KBM-7 (cell line): ENCODE measurements around the gene GPR17.
A peak's percentile ranks its signal among the peaks of the same experiment; 100 is the strongest.

ENCODE experiments used
- DNase-seq: peaks from one replicate; pipeline ENCODE4 v3.0.0-alpha.2; 2015
- in situ Hi-C: fragments of 300-500 bp; cut with MboI; formaldehyde crosslinking; loops from 2 replicates; pipeline ENCODE4 v1.14.3; 2020; ENCODE audit warnings: low sequenced_read_pairs, low pct_unique_long_range_greater_than_20kb, mixed read lengths

The GPR17 gene

GRCh38 chr2:127637725-127638252 lies 8.2 kb upstream of the GPR17 start:
- in situ Hi-C loops, result no loop called here
- DNase-seq, result peak; percentile 62

DNA sequence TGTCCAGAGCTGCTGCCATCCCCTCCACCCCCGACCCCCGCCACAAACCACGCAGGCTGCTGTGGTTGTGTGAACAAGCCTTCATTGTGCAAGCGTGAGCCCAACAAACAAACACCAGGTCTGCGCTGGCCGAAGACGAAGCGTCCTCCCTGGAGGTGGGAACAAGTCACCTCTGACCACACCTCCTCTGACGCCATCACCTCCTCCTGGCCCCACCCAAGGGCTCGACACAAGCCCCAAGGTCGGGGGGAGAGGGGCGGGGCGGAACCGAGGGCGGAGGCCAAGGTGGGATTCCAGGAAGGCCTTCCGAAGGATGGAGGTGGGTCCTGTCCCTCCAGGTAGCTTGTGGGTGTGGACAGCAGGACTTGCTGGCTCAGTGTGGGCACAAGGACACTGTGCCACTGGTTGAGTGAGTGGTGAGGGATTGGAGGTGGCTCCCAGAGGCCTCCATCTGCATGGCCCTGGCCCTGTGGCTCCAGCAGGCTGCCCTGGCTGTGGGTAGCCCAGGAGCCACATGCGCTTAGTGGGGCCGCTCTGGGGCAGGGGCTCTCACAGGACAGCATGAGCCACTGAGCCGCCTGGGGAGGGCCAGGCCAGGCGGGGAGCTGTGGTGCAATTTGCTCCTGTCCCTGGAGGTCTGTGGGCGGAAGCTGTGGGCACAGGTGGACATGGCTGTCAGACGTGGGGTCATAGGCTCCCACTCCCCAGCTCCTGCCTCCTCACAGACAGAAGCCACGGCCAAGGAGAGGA lies 7.4 kb upstream of the GPR17 start:
- no peak for DNase-seq
- in situ Hi-C loops, result no loop called here

GRCh38 chr2:127639111-127639474 lies 6.9 kb upstream of the GPR17 start:
- in situ Hi-C loops, result no loop called here
- no peak for DNase-seq

DNA sequence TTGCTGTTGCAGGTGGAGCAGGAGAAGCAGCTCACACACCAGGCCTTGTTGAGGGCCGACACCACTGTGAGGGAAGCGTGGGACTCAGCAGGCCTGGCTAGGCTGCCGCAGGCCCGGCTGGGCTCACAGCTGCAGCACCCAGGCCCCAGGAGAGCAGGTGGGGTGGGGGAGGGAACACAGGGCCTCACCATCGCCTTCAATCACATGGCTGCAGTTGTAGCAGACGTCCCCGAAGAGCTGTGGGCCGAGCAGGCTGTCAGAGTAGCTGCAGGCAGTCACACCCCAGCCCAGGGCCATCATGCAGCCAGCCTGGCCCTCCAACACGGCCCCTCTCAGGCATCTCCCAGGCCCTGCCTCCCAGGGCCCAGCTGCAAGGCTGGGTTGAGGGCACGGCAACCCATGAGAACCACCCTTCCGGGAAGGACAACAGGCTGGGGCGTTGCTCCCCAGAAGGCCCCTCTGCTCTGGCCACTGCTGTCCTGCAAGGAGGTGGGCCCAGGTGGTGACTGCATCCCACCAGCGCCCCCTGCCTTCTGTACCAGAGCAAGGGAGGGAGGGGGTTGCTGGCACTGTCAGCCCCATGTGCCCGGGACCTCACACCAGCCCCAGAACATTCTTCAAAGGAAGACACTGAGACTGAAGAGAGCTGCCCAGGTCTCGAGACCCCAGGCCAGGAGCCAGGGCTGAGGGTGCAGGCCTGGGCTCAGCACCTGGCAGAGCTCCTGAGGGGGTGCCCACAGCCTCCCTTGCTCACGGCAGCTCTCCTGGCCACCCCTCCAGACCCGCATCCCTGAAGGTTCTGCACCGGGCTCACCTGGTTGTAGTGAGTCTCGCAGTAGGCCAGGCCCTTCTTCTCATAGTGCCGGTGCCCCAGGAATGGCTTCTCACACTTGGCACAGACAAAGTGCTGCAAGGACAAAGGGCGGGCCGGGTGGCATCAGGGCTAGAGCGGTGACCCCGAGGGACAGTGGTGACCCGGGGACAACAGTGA lies 5.6 kb upstream of the GPR17 start:
- DNase-seq, result peak; percentile 21
- in situ Hi-C loops, result no loop called here

DNA sequence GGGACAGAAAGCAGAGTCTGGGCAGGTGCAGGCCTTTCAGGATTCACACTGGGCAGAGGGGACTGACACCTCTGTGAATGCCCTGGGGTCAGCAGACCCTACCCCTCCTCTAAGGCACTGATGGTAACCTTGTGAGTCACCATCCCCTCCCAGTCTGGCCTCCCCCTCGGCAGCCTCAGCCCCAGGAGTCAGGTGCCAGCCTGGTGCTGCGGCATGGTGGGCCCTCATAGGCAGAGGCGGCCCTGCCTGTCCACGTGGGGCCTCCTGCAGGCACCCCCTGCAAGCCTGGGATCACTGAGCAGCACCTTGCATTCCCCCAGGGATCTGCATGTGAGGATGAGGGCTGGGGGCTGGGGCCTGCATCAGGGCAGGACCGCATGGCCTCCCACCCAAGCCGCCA lies 4.8 kb upstream of the GPR17 start:
- no peak for DNase-seq
- in situ Hi-C loops, result no loop called here

DNA sequence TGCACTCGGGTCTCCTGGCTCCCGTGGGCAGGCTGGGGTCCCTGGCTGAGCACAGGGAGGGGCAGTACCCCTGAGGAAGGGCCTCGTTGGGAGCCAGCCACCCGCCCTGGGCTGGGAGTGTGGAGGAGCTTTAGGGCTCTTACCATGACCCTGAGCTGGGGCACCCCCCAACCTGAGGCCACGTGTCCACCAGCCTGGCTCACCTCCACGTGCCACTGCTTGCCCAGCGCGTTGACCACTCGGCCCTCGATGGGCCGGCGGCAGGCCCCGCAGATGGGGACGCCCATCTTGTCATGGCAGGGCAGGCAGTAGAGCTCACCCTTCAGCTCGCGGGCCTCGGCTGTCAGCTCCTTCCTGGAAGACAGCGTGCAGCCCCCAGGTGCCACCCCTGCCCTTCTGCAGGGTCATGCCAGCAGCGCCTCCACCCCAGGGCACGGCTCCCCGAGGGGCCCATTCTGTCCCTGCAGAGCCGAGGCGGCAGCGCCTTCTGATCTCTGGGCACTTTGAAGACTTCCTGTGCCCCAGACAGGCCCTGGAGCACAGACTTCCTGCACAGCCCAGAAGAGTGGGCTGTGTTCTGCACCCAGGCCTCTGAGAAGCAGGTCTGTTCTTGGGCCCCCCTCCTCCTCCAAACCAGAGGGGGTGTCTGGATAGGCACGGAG lies 4.0 kb upstream of the GPR17 start:
- DNase-seq, result no peak
- in situ Hi-C loops, result no loop called here

GRCh38 chr2:127642706-127643438 lies 3.1 kb upstream of the GPR17 start:
- in situ Hi-C loops, result no loop called here
- DNase-seq, result no peak

DNA sequence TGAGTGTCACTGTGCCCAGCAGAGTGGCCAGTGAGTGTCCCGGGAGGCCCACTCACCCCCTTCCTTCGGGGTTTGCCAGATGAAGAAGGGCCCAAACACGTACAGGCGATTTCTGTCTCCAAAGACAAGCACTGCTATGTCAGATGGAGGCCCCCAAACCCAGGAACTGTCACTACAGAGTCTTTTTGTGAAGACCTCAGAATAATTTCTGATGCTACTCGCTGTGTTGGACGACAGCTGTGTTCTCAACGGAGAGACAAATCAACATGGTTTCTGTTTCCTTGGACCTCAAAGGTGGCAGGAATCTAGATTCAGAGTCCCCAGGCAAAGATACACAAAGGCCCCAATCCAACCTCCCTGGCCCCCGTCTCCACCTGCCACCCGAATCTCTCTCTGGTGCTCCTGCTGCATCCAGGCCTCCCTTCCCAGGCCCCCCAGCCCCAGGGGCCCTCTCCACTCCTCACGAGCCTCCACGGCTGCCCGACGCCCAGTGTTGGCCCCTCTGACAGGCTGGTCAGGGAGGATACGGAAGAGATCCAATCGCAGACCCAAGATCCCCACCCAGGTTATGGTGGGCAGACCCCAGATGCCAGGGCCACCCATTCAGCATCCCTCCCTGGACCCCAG lies 2.4 kb upstream of the GPR17 start:
- in situ Hi-C loops, result no loop called here
- DNase-seq, result no peak

DNA sequence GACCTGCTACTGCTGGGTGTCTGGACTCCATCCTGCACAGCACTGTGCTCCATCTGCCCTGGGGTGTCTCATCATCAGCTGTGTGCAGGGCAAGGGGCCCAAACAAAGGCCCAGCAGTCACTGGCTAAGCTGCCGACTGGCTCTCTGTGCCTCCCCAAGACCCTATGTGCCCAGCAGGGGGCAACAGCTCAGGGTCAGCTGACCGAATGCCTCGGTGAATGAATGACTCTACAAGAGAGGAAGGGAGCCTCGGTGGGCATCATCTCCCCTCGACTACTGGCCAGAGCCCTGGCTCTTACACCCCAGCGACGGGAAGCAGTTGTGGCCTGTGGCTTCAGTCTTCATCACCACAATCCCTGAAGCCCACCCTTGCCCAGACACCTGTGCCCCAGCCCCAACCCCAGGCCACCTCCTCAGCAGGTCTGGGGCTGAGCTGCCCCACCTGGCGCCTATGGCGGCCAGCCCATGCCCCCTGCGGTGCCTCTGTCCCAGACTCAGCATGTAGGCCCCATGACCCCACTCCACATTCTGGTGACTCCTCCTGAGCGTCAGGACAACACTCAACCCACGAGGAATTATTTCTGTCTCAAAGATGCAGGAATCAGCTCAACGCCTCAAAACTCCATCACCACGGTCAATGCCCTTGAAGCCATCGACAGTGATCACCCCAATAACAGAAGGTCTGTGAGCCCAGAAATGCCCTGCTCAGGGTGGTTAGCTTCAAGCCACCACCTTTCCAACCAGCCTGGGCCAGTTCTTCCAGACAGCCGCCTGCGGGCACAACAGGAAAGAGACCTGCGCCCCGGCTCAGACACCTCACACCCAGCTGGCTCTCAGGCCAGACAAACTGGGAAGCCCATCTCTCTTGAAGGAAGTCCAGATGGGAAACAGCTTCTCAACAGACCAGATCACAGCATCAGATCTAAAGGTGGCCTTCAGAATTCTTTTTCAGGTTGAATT lies 1.6 kb upstream of the GPR17 start:
- in situ Hi-C loops, result no loop called here
- DNase-seq, result no peak

GRCh38 chr2:127645026-127645394 lies 943 bp upstream of the GPR17 start:
- in situ Hi-C loops, result no loop called here
- no peak for DNase-seq

DNA sequence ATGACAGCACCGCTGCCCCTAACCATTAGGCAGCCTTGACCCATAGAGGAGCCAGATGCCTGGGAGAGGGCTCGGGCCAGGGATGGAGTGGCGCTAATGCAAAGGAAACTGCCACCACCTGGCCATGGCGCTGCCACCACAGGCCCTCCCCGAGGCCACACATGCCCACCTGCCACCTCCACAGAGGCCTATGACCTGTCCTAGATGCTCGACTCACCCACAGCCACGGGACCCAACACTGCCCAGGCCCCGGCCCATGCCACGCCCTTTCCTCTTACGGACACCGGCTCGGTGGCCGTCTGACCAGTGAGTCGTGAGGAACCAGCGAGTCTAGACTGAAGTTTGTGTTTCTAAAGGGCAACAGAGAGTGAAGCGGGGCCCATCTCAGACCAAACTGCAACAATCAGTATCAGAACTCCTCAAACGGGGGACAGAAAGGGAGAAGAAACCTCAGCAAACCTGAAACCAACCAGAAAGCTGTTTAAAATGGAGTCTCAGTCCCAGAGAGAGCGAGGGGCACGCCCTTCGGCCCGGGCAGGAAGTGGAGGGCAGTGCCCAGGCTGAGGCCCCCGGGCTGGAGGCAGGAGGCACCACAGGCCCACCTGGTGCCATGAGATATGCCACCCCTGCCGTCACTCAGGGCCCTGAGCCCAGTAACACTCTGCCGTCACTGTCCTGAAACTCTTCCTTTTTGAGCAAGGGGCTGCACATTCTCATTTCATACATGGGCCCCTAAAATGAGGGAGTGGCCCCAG lies 711 bp downstream of the GPR17 start:
- in situ Hi-C loops, result no loop called here
- no peak for DNase-seq

DNA sequence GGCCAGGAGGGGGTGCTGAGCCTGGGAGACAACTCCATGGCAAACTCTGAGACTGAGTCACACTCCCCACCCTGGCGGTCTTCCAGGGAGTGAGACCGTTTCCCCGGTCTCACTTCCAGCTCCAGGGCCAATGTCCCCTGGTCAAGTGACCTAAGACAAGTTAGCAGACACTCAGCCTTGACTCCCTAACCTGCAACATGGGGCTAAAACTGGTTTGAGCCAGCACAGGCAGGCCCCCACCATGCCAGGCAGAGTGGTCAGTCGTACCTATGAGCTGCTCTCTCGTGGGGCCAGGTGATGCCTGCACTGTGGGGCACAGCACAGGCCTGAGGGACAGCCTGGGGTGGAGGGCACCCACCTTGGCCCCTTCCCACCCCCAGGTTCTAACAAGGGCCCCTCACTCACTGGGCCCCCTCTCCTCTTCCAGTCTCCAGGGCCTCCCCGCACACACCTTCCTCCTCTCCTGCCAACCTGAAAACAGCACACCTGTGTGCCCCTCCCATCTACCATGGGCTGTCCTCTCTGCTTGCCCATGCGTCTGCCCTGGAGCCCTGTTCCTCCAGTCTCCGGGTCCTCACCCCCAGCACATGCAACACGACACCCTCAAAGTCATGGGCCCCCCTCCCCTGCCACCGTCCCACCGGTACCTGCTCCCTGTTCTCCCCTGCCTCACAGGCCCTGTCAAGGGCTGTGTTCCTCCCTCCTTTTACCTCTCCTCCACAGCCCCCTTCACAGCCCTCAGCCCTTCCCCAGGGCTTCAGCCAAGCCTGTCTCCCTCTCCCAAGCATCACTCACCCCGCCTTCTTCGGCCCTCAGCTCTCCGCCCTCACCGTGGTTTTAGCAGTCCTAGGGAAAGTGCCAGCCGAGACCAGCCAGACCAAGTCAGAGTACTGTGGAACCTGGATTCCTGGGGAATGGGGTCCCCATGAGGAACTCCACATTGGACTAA lies 1.6 kb downstream of the GPR17 start:
- in situ Hi-C loops, result no loop called here

GRCh38 chr2:127648321-127648720 lies 2.4 kb downstream of the GPR17 start:
- no peak for DNase-seq
- in situ Hi-C loops, result no loop called here

More for the DNA sequence above, 1.6 kb downstream of the GPR17 start:
- no peak for DNase-seq

DNA sequence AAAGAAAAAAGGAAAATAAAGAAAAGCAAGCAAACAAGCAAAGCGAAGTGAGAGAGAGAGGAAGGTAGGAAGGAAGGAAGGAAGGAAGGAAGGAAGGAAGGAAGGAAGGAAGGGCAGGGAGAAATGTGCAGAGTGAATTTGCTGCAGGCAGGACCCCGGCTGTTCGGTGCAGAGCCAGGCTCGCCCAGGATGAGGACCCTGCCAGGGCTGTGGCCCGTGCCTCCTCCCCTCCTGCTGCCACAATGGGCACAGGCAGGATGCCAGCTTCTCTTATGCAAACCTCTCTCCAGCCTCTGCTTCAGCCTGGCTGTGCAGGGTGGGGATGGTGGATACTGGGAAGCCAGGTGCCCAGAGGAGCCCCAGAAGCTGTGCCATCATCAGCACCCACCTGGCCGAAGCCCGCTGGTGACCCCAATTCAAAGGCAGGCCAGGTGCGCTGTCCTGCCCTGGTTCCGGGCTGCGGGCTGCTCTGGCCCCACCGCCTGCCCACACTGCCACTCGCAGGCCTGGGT lies 3.2 kb downstream of the GPR17 start:
- in situ Hi-C loops, result no loop called here

GRCh38 chr2:127649684-127650040 lies 3.7 kb downstream of the GPR17 start:
- peak; percentile 74 for DNase-seq
- in situ Hi-C loops, result no loop called here

More for the DNA sequence above, 3.2 kb downstream of the GPR17 start:
- DNase-seq, result no peak
